Inflammatory macrophage treated with lipopolysaccharide for 1 hour (primary cell): ENCODE measurements around the gene MEOX1.

Source experiments
- DNase-seq, 2 donors: peaks; one replicate each; pipeline ENCODE4 v3.0.0-alpha.2; 2020 to 2022

Gene MEOX1

GRCh38 chr17:43679911-43680310 lies 18.2 kb upstream of the MEOX1 start:
- no peak for DNase-seq

DNA sequence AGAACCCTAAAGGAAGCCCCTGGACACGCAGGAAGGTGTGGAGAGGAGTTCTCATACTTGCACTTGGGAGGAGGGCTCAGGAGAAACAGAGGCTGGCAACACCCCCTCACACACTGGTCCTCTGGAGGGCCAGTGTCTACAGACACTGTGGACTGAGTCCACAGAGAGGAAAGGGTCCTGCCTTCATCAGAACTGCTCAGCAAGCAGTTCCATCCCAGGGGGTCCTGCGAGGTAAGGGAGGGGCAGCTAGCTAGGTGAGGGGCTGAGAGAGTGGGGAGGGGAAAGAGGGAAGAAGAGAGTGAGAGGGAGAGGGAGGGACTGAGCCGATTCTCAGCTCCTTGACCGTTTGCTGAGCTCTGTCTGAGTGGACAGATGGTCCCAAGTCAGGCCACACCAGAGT lies 17.7 kb upstream of the MEOX1 start:
- no peak for DNase-seq

- DNase-seq: peak; percentile 69 to 72
These were observed 14.7 kb upstream of the MEOX1 start for GRCh38 chr17:43676471-43676870.

DNA sequence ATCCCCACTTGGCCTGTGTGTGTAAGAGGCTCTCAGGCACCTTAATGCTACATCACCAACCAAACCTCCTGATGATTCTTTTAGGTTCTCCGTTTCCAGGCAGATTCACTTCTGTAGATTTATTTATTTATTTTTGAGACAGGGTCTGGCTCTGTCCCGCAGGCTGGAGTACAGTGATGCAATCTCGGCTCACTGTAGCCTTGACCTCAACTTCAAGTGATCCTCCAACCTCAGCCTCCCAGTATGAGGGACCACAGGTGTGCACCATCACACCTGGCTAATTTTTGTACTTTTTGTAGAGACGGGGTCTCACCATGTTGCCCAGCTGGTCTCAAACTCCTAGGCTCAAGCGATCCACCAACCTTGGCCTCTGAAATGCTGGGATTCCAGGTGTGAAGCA lies 12.7 kb upstream of the MEOX1 start:
- no peak for DNase-seq

GRCh38 chr17:43673516-43674323 lies 12.0 kb upstream of the MEOX1 start:
- DNase-seq: peak; percentile 32 to 95

DNA sequence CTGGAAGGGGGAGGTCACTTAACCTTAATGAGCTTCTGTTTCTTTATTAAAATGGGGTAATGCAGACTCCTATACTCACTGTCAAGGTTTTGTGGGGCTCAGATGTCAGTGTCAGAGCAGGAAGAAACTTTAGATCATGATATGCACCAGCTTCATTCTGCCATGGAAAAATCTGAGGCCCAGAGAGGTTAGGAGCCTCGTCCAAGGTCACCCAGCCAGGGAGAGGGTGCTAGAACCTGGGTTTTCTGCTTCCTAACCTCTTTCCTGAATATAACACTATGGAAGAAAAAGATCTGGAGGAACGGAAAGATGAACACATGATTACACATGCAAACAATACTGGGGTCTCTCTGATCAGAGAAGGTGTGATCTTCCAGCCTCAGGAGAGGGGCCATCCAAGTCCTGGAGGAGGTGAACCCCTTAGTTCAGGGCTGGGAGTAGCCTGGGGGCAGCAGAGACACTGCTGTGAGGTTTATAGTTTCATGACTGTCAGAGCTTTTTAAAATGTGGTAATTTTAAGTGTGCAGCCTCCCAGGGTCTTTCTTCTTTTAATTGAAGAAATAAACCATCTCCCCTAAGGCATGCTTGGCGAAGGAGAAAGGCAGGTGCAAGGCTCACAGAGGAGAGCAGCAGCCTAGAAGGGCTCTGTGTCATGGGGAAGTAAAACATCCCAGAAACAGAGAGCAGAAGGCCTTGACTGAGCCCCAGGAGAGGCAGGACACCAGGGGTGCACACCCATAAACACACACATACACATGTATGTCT lies 10.2 kb upstream of the MEOX1 start:
- DNase-seq: no peak

- DNase-seq: no peak
These were observed 9.4 kb upstream of the MEOX1 start for GRCh38 chr17:43671031-43671692.

- no peak for DNase-seq
These were observed 8.9 kb upstream of the MEOX1 start for GRCh38 chr17:43670645-43671030.

GRCh38 chr17:43669971-43670644 lies 8.4 kb upstream of the MEOX1 start:
- DNase-seq: no peak

GRCh38 chr17:43667947-43668348 lies 6.2 kb upstream of the MEOX1 start:
- DNase-seq: no peak

DNA sequence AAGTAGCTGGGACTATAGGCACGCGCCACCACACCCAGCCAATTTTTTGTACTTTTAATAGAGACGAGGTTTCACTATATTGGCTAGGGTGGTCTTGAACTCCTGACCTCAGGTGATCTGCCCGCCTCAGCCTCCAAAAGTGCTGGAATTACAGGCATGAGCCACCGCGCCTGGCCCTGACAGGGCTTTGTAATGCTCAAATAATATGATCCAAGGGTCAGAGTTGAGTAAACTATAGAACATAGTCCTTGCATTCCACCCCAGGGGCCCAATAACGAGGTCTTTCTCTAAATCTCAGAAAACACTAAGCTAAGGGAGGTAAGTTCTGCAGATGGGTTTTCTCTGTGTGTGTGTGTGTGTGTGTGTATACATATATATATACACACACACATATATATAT lies 5.8 kb upstream of the MEOX1 start:
- no peak for DNase-seq

DNA sequence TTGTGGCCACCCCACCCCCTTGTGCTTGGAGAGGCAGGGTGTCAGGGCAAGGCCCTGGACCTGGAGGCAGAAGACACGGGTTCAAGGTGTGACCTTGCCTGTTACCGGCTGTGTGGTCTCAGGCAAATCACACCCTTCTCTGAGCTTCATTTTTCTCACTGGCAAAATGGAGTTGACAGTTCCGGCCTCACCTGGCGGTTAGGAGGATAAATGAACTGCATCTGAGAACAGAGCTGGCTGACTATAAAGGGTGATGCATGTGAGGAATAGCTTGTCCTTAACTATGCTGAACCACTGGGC lies 4.2 kb upstream of the MEOX1 start:
- no peak for DNase-seq

GRCh38 chr17:43665084-43665936 lies 3.6 kb upstream of the MEOX1 start:
- DNase-seq: no peak

- DNase-seq: no peak
These were observed 2.4 kb upstream of the MEOX1 start for GRCh38 chr17:43664096-43664495.

DNA sequence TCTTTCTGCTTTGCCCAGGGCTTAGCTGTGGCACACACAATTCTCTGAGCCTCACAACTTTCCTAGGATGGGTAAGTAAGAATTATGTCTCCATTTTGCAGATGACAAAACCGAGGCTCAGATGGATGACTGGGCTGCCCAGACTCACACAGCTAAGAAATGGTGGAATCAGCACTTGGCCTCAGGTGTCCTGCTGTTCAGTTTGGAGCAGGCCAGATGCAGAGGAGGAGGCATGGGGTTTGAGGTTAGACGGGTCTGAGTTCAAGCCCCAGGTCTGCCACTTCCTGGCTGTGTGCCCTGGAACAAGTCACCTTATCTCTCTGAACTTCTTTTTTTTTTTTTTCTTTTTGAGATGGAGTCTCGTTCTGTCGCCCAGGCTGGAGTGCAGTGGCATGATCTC lies 1.7 kb upstream of the MEOX1 start:
- no peak for DNase-seq

- no peak for DNase-seq
These were observed 855 bp upstream of the MEOX1 start for GRCh38 chr17:43662413-43663141.

GRCh38 chr17:43660816-43661493 lies 767 bp downstream of the MEOX1 start:
- no peak for DNase-seq

GRCh38 chr17:43659823-43660617 lies 1.7 kb downstream of the MEOX1 start:
- DNase-seq: no peak

DNA sequence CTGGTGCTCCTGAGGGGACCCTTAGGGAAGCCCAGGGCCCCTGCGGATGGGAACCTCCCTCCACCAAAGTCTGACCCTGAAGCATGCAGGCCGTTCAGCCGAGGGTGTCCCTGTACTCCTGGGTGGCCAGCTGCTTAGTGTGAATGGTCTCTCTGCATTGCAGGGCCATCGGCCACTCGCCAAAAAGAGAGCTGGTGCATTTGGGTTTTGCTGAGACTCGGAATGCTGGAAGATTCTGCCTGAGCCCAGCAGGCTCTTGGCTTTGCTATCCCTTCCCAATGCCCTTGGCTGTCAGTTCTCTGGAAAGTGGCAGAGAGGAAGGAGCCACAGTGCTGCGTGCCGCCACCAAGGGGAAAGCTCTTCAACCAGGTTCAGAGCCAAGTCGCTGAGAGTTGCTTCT lies 2.8 kb downstream of the MEOX1 start:
- DNase-seq: no peak

DNA sequence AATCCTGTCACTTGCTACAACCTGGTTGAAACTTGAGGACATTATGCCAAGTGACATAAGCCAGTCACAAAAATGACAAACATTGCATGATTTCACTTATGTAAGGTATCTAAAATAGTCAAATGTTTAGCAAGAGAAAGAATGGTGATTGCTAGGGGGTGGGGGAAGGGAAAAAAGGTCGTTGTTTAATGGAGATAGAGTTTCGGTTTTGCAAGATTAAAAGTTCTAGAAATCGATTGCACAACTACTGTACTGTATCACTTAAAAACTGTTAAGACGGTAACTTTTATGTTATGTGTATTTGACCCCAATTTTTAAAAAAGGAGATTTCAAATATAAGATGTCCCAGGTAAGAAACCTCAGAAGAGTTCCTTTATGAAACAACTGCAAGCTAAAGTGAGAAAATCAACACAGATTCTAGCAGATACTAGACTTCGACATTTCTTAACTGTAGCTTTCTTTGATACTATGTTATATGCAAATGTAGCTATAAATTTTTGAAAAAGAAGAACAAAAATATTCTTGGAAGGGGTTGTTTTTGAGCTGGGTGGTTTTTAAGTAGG lies 5.9 kb downstream of the MEOX1 start:
- peak; percentile 67 to 84 for DNase-seq
